Fibroblast of peridontal ligament (primary cell): ENCODE data around the gene AP3M1.

ENCODE experiments used
- DNase-seq: peaks from one replicate; pipeline ENCODE4 v3.0.0-alpha.2; 2010; ENCODE audit errors: extremely low read depth

Gene AP3M1

DNA sequence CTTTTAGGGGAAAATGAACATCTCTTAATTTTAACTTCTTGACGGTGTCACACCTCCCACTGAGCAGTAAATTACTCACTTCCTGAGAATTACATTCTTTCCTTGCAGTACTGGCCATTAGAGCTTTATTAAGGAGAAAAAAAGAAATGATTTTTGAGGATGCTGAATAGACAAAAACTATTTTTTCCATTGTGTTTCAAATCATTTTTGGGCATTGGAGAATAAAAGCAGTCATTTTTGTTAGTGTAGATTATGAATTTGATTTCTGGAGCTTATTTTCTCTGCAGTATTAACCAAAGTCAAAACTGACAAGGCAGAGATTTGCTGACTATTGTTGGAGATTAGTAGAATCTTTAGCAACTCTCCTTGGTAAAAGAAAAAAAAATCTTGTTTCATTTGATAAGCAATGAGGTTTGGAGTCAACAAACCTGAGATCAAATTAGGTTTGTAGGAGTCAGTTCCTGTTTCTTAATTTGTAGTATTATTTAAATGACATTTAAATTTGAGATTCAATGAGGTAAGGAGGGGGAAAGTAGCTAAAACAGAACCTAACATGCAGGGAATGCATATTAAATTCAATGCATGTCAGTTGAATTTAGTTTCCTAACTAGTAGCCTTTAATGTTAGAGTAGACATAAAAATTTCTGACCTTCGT is 70.6 kb downstream of the AP3M1 start:
- no peak for DNase-seq

DNA sequence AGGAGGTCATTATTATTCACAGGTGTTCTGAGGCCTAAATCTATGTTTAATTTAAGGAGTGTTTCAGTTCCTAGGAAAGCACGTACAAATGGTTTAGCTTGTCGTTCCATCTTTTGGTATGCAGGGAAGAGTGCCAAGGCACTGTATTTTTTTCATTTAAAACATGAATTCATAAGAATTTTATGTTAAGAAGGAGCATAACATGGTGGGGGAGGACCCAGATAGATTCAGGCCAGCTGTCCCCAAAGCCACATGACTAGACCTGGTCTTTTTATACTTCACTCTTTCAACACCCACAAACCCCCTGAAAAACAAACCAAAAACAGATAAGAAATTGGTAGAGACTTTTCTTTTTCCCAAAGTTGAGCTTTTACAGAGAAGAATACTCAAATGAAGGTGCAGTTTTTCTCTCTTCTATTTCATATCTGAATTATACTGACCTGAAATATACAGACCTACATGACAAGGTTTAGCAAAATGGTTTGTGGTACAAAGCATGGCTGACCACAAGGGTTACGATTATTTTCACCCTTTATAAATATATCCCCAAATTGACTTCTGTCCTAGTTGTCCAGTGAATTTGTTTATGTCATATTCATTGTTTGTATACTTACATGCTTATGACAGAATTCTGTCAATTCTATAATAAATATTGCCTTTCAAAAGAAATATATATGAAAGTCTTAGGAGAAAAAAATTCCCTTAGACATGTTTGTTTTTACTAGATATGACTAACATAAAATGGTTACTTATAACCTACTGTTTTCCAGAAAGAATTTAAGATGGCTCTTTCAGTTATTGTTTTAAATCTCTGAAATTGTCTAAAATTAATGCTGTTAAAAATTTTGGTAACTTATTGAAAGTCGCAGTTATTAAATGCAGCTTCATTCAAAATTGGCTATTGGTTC is 71.3 kb downstream of the AP3M1 start:
- peak; percentile 46 for DNase-seq

DNA sequence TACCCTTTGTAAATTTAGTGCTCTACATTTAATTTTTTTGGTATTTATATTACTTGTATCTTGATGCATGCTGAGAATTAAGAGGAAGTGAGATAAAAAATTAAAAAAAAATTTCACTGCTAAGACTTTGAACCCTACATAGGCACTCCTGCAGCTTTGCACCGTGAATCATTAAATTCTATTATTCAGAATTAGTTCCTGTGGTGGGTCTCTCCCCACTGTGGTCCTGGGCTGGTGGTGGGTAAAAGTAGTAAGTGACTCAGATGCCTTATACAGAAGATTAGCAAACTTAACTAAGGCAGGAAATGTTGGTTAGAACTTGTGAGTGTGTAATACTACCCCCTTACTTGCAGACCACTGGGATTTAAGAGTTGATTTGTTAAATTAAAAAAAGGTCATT is 72.6 kb downstream of the AP3M1 start:
- no peak for DNase-seq

DNA sequence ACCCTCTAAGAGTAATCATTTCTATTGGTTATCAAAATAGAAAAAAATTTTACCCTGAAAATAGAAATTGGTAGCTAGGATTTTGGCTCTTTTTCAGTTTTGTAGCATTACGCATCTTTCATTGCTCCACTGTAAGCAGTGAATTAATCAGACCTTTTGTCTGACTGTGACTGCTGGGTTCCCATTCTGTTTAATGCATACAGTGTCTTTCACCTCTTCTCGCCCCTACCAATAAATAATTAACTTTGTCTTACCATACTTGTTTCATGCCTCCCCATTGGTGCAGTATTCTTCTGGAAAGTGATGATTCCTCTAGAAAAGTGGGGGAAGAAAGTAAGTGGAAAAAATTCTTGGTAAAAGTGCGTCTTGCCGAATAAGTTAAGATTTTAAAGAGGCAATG is 73.2 kb downstream of the AP3M1 start:
- no peak for DNase-seq

DNA sequence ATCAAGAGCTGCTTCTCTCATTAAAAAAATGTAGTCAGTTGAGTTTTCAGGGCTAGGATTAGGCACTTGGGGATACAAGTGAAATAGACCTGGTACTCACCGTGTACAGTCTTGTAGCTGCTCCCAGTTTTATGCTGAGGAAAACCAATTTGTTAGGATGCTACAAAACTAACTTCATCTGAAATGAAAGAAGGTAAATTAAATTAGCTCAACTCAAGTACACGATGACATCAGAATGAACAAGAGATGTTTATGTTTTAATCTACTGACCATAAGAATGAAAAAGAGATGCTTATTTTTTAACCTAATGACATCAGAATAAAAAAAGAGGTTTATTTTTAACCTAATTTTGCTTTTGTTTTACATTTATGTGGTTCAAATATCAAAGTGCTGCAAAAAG is 73.7 kb downstream of the AP3M1 start:
- DNase-seq = no peak

DNA sequence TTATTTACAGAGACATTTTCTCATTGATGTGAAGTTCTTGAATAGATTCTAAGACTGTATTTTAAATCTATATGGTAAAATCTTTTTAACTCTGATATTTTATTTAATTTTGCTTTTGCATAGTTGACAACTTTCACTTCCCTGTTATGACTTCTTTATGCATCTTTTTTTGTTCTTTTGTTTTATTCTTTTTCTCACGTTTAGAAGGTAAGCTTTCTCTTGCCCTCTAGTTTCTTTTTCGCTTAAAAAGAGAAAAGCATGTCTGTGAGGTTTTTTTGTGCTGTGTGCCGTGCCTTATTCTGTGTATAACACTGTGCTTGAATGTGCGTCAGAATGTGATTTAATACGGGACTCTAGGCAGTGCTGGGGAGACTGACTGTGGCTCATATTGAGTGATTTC is 74.7 kb downstream of the AP3M1 start:
- DNase-seq = no peak

DNA sequence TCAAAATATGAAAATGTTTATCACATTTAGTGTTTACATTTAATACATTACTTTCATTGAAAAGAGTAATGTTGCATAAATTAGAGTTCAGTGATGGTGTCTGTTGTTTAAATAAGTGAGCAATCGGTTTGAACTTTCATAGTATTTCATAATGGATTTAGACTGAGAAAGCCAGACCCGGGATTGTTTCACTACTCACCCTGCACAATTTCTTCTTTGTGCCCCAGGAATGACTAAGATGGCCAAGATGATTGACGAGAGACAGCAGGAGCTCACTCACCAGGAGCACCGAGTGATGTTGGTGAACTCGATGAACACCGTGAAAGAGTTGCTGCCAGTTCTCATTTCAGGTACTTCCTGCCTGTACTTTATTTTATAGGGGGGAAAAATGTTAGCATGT is 78.1 kb downstream of the AP3M1 start:
- DNase-seq = peak; percentile 43

DNA sequence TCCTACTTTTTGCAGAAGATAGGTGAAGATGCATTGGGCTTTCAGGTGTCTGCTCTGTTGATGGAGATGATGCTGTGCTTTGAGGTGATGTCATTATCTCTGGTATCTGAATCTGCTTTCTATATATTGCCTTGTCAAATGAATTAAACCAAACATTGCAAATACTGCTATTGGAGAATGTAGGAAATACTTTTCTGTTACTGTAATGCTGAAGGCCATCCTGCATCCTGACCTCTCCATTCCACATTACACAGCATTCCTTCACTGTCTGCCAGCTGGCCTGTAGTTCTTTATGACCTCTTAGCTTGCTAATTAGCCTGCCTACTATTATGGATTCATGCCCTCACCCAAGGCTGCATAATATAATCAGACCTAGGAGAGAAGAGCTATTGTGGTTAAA is 79.5 kb downstream of the AP3M1 start:
- peak; percentile 98 for DNase-seq
